GM21528 (cell line): ENCODE measurements around the gene IQSEC1.
A peak's percentile ranks its signal among the peaks of the same experiment; 100 is the strongest.

Experiments
- ATAC-seq: cut with Tn5 transposase; IDR thresholded peaks from one replicate; pipeline ENCODE4 v1.9.1; 2021; ENCODE audit warnings: mild to moderate bottlenecking, moderate library complexity; ENCODE audit not compliant: unreplicated experiment, low FRiP score

IQSEC1 gene

GRCh38 chr3:13018561-13019242, 54.5 kb downstream of the IQSEC1 start:
- ATAC-seq = no peak

- no peak for ATAC-seq
Observed at GRCh38 chr3:13018043-13018451, 55.2 kb downstream of the IQSEC1 start.

GRCh38 chr3:13017361-13018042, 55.7 kb downstream of the IQSEC1 start:
- no peak for ATAC-seq

GRCh38 chr3:13016721-13017255, 56.4 kb downstream of the IQSEC1 start:
- no peak for ATAC-seq

GRCh38 chr3:13016083-13016720, 57.0 kb downstream of the IQSEC1 start:
- peak; percentile 33 for ATAC-seq

- ATAC-seq = peak; percentile 1
Observed at GRCh38 chr3:13015286-13016082, 57.7 kb downstream of the IQSEC1 start.

- no peak for ATAC-seq
Observed at GRCh38 chr3:13014755-13015285, 58.4 kb downstream of the IQSEC1 start.

GRCh38 chr3:13013994-13014754, 59.1 kb downstream of the IQSEC1 start:
- no peak for ATAC-seq

GRCh38 chr3:13013566-13013965, 59.7 kb downstream of the IQSEC1 start:
- no peak for ATAC-seq

GRCh38 chr3:13013151-13013561, 60.1 kb downstream of the IQSEC1 start:
- no peak for ATAC-seq

- ATAC-seq = peak; percentile 34
Observed at GRCh38 chr3:13012221-13012691, 61.0 kb downstream of the IQSEC1 start.

GRCh38 chr3:13011573-13012220, 61.5 kb downstream of the IQSEC1 start:
- peak; percentile 47 for ATAC-seq

GRCh38 chr3:13010780-13011572, 62.3 kb downstream of the IQSEC1 start:
- ATAC-seq = no peak

- ATAC-seq = no peak
Observed at GRCh38 chr3:13009946-13010315, 63.3 kb downstream of the IQSEC1 start.

GRCh38 chr3:13009132-13009945, 63.9 kb downstream of the IQSEC1 start:
- no peak for ATAC-seq

GRCh38 chr3:13008155-13008995, 64.9 kb downstream of the IQSEC1 start:
- no peak for ATAC-seq
